ENCODE measurements around the gene KRTAP10-7.

Gene KRTAP10-7

DNA sequence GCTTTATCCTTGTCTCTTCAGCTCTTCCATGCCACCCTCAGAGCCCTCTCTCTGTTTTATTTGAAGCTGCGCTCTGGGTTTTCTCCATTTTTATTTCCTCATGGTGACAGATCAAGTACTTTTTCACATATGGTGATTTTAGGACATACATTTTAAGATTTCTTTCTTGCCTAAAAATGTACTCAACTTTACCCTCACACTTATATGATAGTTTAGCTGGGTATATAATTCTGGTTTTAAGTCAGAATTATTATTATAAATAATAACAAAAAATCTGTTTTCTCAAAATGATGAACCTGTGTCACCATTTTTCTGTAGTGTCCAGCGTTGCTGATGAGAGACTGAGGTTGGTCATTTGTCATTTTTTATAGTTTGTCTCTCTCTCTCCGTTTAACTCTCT lies 19.2 kb upstream of the KRTAP10-7 start:
- Histone ChIP-seq H3K79me2 (ENCODE audit: control insufficient read depth, low read length) (no peaks in the 10 kb centered on the region), H3K9me3 (ENCODE audit: control insufficient read depth, insufficient read depth, low read length) (peaks cover 13% of the 10 kb centered on the region; the same call in 1 of the 2 replicates), H3F3A (ENCODE audit: control insufficient read depth, insufficient read depth) (no peaks in the 10 kb centered on the region), H3K4me2 (ENCODE audit: low read length) (no peak overlapping the region), H3K36me3 (ENCODE audit: control insufficient read depth, low read length) (no peaks in the 10 kb centered on the region), H3K27ac (ENCODE audit: low read depth, low read length) (no peak overlapping the region), H3K9me2 (replicated peaks; ENCODE audit: control insufficient read depth, low read length) (no peaks in the 10 kb centered on the region), H4K20me1 (ENCODE audit: control insufficient read depth, insufficient read depth, low read depth, low read length) (no peaks in the 10 kb centered on the region), H3K27me3 (ENCODE audit: control insufficient read depth, low read length) (no peaks in the 10 kb centered on the region), H3K4me1 (ENCODE audit: control insufficient read depth, low read length) (no peaks in the 10 kb centered on the region), H3K4me3 (ENCODE audit: low read length) (no peak overlapping the region)
- TF ChIP-seq, protein P1, sequence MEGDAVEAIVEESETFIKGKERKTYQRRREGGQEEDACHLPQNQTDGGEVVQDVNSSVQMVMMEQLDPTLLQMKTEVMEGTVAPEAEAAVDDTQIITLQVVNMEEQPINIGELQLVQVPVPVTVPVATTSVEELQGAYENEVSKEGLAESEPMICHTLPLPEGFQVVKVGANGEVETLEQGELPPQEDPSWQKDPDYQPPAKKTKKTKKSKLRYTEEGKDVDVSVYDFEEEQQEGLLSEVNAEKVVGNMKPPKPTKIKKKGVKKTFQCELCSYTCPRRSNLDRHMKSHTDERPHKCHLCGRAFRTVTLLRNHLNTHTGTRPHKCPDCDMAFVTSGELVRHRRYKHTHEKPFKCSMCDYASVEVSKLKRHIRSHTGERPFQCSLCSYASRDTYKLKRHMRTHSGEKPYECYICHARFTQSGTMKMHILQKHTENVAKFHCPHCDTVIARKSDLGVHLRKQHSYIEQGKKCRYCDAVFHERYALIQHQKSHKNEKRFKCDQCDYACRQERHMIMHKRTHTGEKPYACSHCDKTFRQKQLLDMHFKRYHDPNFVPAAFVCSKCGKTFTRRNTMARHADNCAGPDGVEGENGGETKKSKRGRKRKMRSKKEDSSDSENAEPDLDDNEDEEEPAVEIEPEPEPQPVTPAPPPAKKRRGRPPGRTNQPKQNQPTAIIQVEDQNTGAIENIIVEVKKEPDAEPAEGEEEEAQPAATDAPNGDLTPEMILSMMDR (IDR thresholded peaks at IDR 0.05; ENCODE audit: low read depth, low read length, poor library complexity, severe bottlenecking) = no peak
- TF ChIP-seq EZH2phosphoT487 (IDR thresholded peaks at IDR 0.05; ENCODE audit: borderline replicate concordance, low read length) = no peak

DNA sequence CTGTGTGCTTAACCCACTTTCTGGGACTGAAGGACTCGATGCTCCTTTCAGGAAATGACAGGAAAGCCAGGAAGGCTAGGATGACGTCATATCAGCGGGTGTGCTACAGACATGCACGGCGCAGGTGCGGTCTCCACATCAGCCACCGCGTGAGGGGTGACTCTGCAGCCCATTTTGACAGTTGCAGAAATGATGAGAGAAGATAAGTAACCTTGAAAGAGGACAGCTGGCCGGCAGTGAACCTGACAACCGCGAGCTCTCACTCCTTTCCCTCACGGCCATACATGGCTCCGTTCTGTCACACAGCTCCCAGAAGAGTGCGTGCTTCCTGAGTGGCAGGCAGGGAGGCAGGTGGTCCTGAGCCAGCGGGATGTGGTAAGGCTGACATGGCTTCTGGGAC lies 18.3 kb upstream of the KRTAP10-7 start:
- TF ChIP-seq, protein P1 (IDR thresholded peaks at IDR 0.05; ENCODE audit: low read depth, low read length, poor library complexity, severe bottlenecking) = no peak
- no peak for TF ChIP-seq EZH2phosphoT487 (IDR thresholded peaks at IDR 0.05; ENCODE audit: borderline replicate concordance, low read length)
- no peaks in the 10 kb centered on the region for H3K27me3 ChIP-seq (ENCODE audit: control insufficient read depth, low read length)
- no peaks in the 10 kb centered on the region for H3K36me3 ChIP-seq (ENCODE audit: control insufficient read depth, low read length)
- H3F3A ChIP-seq (ENCODE audit: control insufficient read depth, insufficient read depth) = no peaks in the 10 kb centered on the region
- no peak overlapping the region for H3K4me3 ChIP-seq (ENCODE audit: low read length)
- H3K79me2 ChIP-seq (ENCODE audit: control insufficient read depth, low read length) = no peaks in the 10 kb centered on the region
- H3K4me2 ChIP-seq (ENCODE audit: low read length) = no peak overlapping the region
- H3K9me2 ChIP-seq (replicated peaks; ENCODE audit: control insufficient read depth, low read length) = no peaks in the 10 kb centered on the region
- H3K9me3 ChIP-seq (ENCODE audit: control insufficient read depth, insufficient read depth, low read length) = peaks cover 13% of the 10 kb centered on the region; the same call in 1 of the 2 replicates
- H3K27ac ChIP-seq (ENCODE audit: low read depth, low read length) = no peak overlapping the region
- no peaks in the 10 kb centered on the region for H4K20me1 ChIP-seq (ENCODE audit: control insufficient read depth, insufficient read depth, low read depth, low read length)
- no peaks in the 10 kb centered on the region for H3K4me1 ChIP-seq (ENCODE audit: control insufficient read depth, low read length)

DNA sequence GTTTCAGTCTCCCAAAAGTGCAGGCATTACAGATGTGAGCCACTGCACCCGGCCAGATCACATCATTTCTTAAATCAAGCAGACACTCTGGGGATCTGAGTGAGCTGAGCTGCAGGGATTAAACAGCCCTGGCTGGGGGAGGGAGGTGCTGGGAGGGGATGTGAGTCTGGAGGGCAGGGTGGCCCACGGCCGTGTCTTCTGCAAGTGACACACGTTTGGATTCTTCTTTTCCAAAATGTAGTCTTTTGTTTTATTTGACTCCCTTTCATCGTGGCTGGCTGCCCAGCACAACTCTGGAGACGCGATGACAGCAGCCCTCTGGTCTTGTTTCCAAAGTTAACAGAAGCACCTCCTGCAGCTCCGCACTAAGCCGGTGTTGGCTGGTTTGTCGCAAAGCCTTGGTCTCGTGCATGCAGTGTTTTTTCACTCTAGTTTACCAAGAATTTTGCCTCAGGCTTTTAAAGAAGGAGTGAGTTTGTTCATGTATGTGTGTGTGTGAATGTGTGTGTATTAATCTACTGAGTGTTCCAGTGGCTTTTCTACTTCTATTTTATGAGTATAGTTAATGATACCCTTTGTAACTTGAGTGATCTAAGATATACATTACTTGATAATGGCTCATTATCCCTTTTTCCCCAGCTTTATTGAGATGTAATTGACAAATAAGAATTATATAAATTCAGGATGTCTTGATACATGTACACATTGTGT lies 17.2 kb upstream of the KRTAP10-7 start:
- no peak overlapping the region for H3K4me2 ChIP-seq (ENCODE audit: low read length)
- H3K79me2 ChIP-seq (ENCODE audit: control insufficient read depth, low read length) = no peaks in the 10 kb centered on the region
- no peaks in the 10 kb centered on the region for H3K36me3 ChIP-seq (ENCODE audit: control insufficient read depth, low read length)
- H3K27ac ChIP-seq (ENCODE audit: low read depth, low read length) = no peak overlapping the region
- H3K9me2 ChIP-seq (replicated peaks; ENCODE audit: control insufficient read depth, low read length) = no peaks in the 10 kb centered on the region
- peaks cover 10% of the 10 kb centered on the region; the same call in 1 of the 2 replicates for H3K9me3 ChIP-seq (ENCODE audit: control insufficient read depth, insufficient read depth, low read length)
- H3K4me3 ChIP-seq (ENCODE audit: low read length) = no peak overlapping the region
- no peaks in the 10 kb centered on the region for H3F3A ChIP-seq (ENCODE audit: control insufficient read depth, insufficient read depth)
- no peaks in the 10 kb centered on the region for H4K20me1 ChIP-seq (ENCODE audit: control insufficient read depth, insufficient read depth, low read depth, low read length)
- no peak for TF ChIP-seq EZH2phosphoT487 (IDR thresholded peaks at IDR 0.05; ENCODE audit: borderline replicate concordance, low read length)
- TF ChIP-seq, protein P1 (IDR thresholded peaks at IDR 0.05; ENCODE audit: low read depth, low read length, poor library complexity, severe bottlenecking) = no peak
- no peaks in the 10 kb centered on the region for H3K27me3 ChIP-seq (ENCODE audit: control insufficient read depth, low read length)
- H3K4me1 ChIP-seq (ENCODE audit: control insufficient read depth, low read length) = no peaks in the 10 kb centered on the region
